Head of caudate nucleus (tissue), 42 donors: ENCODE results near the gene PPP1R1B.
"Not testable (repeated sequence)": the region's sequence is repeated elsewhere in the genome, so short reads cannot be mapped to it uniquely, and the experiment has no call there.

Source experiments
- DNase-seq, 42 donors: peaks; one replicate each; pipeline versions ENCODE4 v3.0.0 to v3.0.0-alpha.2; 2020 to 2021; ENCODE audit warnings: mixed read lengths in 7 of 42
- intact Hi-C: fragments of 100-400 bp; cut with DNase I; formaldehyde crosslinking; loops from one replicate; pipeline ENCODE4 v1.15.0; 2022

PPP1R1B gene

GRCh38 chr17:39626171-39627046 is at the start of gene PPP1R1B:
Gene PPP1R1B (plus strand): TSS chr17:39626952. CDS start chr17:39627393, 441 bp downstream.
- DNase-seq, result peak; percentile 36 to 91 (median 78)
- intact Hi-C loops, result no loop called here

- DNase-seq, result no peak
- intact Hi-C loops, result no loop called here
These were observed 48.5 kb upstream of the PPP1R1B start for GRCh38 chr17:39578272-39578671.

GRCh38 chr17:39579318-39580081 is 47.3 kb upstream of the PPP1R1B start:
- DNase-seq, result no peak
- intact Hi-C loops, result no loop called here

- intact Hi-C loops, result no loop called here
- no peak for DNase-seq
These were observed 46.7 kb upstream of the PPP1R1B start for GRCh38 chr17:39580082-39580468.

GRCh38 chr17:39581071-39581758 is 45.5 kb upstream of the PPP1R1B start:
- intact Hi-C loops, result no loop called here

GRCh38 chr17:39581759-39582085 is 45.0 kb upstream of the PPP1R1B start:
- intact Hi-C loops, result no loop called here
- DNase-seq, result no peak

More at GRCh38 chr17:39581071-39581758, 45.5 kb upstream of the PPP1R1B start:
- peak in 2 of 42 donors; percentile 14 to 34 for DNase-seq

GRCh38 chr17:39582658-39583057 is 44.1 kb upstream of the PPP1R1B start:
- intact Hi-C loops, result no loop called here
- no peak for DNase-seq

- DNase-seq, intact Hi-C loops: not testable (repeated sequence)
These were observed 36.6 kb upstream of the PPP1R1B start for GRCh38 chr17:39590180-39590579.

GRCh38 chr17:39591958-39592954 is 34.5 kb upstream of the PPP1R1B start:
- intact Hi-C loops, result no loop called here
- no peak for DNase-seq

GRCh38 chr17:39593371-39593770 is 33.4 kb upstream of the PPP1R1B start:
- DNase-seq, result no peak
- intact Hi-C loops, result no loop called here

- intact Hi-C loops, result no loop called here
- no peak for DNase-seq
These were observed 31.5 kb upstream of the PPP1R1B start for GRCh38 chr17:39595294-39595693.

- DNase-seq, result no peak
- intact Hi-C loops, result no loop called here
These were observed 30.7 kb upstream of the PPP1R1B start for GRCh38 chr17:39595928-39596510.

GRCh38 chr17:39596543-39597267 is 30.0 kb upstream of the PPP1R1B start:
- no peak for DNase-seq
- intact Hi-C loops, result no loop called here

- intact Hi-C loops, result no loop called here
- no peak for DNase-seq
These were observed 29.2 kb upstream of the PPP1R1B start for GRCh38 chr17:39597372-39598046.

GRCh38 chr17:39598047-39598481 is 28.7 kb upstream of the PPP1R1B start:
- intact Hi-C loops, result no loop called here
- peak in 2 of 42 donors; percentile 23 to 51 for DNase-seq

- no peak for DNase-seq
- intact Hi-C loops, result no loop called here
These were observed 28.1 kb upstream of the PPP1R1B start for GRCh38 chr17:39598630-39599003.
